ENCODE measurements around the gene ZNF76. TPM values are rescaled to one million over a fixed set of nuclear protein-coding genes. Genes with fewer than 3 reads are reported as not detected.

ZNF76 gene
- polyA plus RNA-seq, 1 donor from 2014 or later: 26.3 TPM

GRCh38 chr6:35291491-35291890 is 32.0 kb downstream of the ZNF76 start:
- Histone ChIP-seq H3F3A (ENCODE audit: insufficient read depth, low read length, poor library complexity, severe bottlenecking) (no peaks in the 10 kb centered on the region), H3K4me2 (ENCODE audit: low read length) (no peak overlapping the region), H3K9me2 (ENCODE audit: insufficient read depth, low read length) (no peaks in the 10 kb centered on the region), H3K36me3 (ENCODE audit: insufficient read depth, low read length) (peaks cover 2% of the 10 kb centered on the region), H3K9me3 (ENCODE audit: low read length) (no peaks in the 10 kb centered on the region), H3K79me2 (replicated peaks; ENCODE audit: insufficient read depth, low read length) (no peaks in the 10 kb centered on the region), H3K4me3 (ENCODE audit: low read length) (no peak overlapping the region), H2AFZ (ENCODE audit: low read depth, low read length) (no peak overlapping the region), H3K27ac (ENCODE audit: low read length) (no peak overlapping the region), H3K27me3 (ENCODE audit: insufficient read depth, low read depth, low read length) (no peaks in the 10 kb centered on the region), H4K20me1 (ENCODE audit: insufficient read depth) (no peaks in the 10 kb centered on the region), H3K9ac (ENCODE audit: low read length) (no peak overlapping the region)
- TF ChIP-seq TAF1 (IDR thresholded peaks at IDR 0.05; ENCODE audit: low read depth) (no peak), MXI1 (conservative IDR thresholded peaks at IDR 0.05; ENCODE audit: poor library complexity, severe bottlenecking) (no peak), EP300 (conservative IDR thresholded peaks at IDR 0.05; ENCODE audit: poor library complexity, severe bottlenecking) (no peak)

GRCh38 chr6:35292494-35292893 is 33.0 kb downstream of the ZNF76 start:
- Histone ChIP-seq H3K4me2 (ENCODE audit: low read length) (no peak overlapping the region), H3K79me2 (replicated peaks; ENCODE audit: insufficient read depth, low read length) (no peaks in the 10 kb centered on the region), H3K9me2 (ENCODE audit: insufficient read depth, low read length) (no peaks in the 10 kb centered on the region), H3F3A (ENCODE audit: insufficient read depth, low read length, poor library complexity, severe bottlenecking) (no peaks in the 10 kb centered on the region), H3K9me3 (ENCODE audit: low read length) (no peaks in the 10 kb centered on the region), H3K27ac (ENCODE audit: low read length) (no peak overlapping the region), H3K27me3 (ENCODE audit: insufficient read depth, low read depth, low read length) (no peaks in the 10 kb centered on the region), H2AFZ (ENCODE audit: low read depth, low read length) (no peak overlapping the region), H3K36me3 (ENCODE audit: insufficient read depth, low read length) (no peaks in the 10 kb centered on the region), H4K20me1 (ENCODE audit: insufficient read depth) (no peaks in the 10 kb centered on the region), H3K9ac (ENCODE audit: low read length) (no peak overlapping the region), H3K4me3 (ENCODE audit: low read length) (no peak overlapping the region)
- TF ChIP-seq RAD21 (conservative IDR thresholded peaks at IDR 0.05): no peak
- TF ChIP-seq MXI1 (conservative IDR thresholded peaks at IDR 0.05; ENCODE audit: poor library complexity, severe bottlenecking): no peak
- TF ChIP-seq EZH2 (IDR thresholded peaks at IDR 0.05; ENCODE audit: borderline replicate concordance, insufficient read depth, low read length, poor library complexity, severe bottlenecking): no peak
- TF ChIP-seq CTCF (IDR thresholded peaks at IDR 0.05; ENCODE audit: poor library complexity, severe bottlenecking): no peak
- TF ChIP-seq REST (IDR thresholded peaks at IDR 0.05; ENCODE audit: borderline replicate concordance): no peak
- TF ChIP-seq TAF1 (IDR thresholded peaks at IDR 0.05; ENCODE audit: low read depth): no peak
- TF ChIP-seq EP300 (conservative IDR thresholded peaks at IDR 0.05; ENCODE audit: poor library complexity, severe bottlenecking): no peak
- TF ChIP-seq SMC3 (conservative IDR thresholded peaks at IDR 0.05; ENCODE audit: poor library complexity): no peak
- TF ChIP-seq POLR2AphosphoS5 (IDR thresholded peaks at IDR 0.05): no peak

GRCh38 chr6:35293681-35294080 is 34.1 kb downstream of the ZNF76 start:
- no peak overlapping the region for H3K4me3 ChIP-seq (ENCODE audit: low read length)
- H3K27ac ChIP-seq (ENCODE audit: low read length): no peak overlapping the region
- no peaks in the 10 kb centered on the region for H3F3A ChIP-seq (ENCODE audit: insufficient read depth, low read length, poor library complexity, severe bottlenecking)
- no peaks in the 10 kb centered on the region for H4K20me1 ChIP-seq (ENCODE audit: insufficient read depth)
- H3K27me3 ChIP-seq (ENCODE audit: insufficient read depth, low read depth, low read length): no peaks in the 10 kb centered on the region
- H3K79me2 ChIP-seq (replicated peaks; ENCODE audit: insufficient read depth, low read length): no peaks in the 10 kb centered on the region
- no peaks in the 10 kb centered on the region for H3K9me3 ChIP-seq (ENCODE audit: low read length)
- no peak for TF ChIP-seq CTCF (IDR thresholded peaks at IDR 0.05; ENCODE audit: poor library complexity, severe bottlenecking)
- no peak for TF ChIP-seq REST (IDR thresholded peaks at IDR 0.05; ENCODE audit: borderline replicate concordance)
- no peak for TF ChIP-seq POLR2AphosphoS5 (IDR thresholded peaks at IDR 0.05)
- TF ChIP-seq TAF1 (IDR thresholded peaks at IDR 0.05; ENCODE audit: low read depth): no peak
- TF ChIP-seq EZH2 (IDR thresholded peaks at IDR 0.05; ENCODE audit: borderline replicate concordance, insufficient read depth, low read length, poor library complexity, severe bottlenecking): no peak
- TF ChIP-seq MXI1 (conservative IDR thresholded peaks at IDR 0.05; ENCODE audit: poor library complexity, severe bottlenecking): no peak
- TF ChIP-seq SMC3 (conservative IDR thresholded peaks at IDR 0.05; ENCODE audit: poor library complexity): no peak
- no peak for TF ChIP-seq RAD21 (conservative IDR thresholded peaks at IDR 0.05)
- TF ChIP-seq EP300 (conservative IDR thresholded peaks at IDR 0.05; ENCODE audit: poor library complexity, severe bottlenecking): no peak
- H3K4me2 ChIP-seq (ENCODE audit: low read length): no peak overlapping the region
- no peak overlapping the region for H3K9ac ChIP-seq (ENCODE audit: low read length)
- H3K36me3 ChIP-seq (ENCODE audit: insufficient read depth, low read length): no peaks in the 10 kb centered on the region
- H2AFZ ChIP-seq (ENCODE audit: low read depth, low read length): no peak overlapping the region
- no peaks in the 10 kb centered on the region for H3K9me2 ChIP-seq (ENCODE audit: insufficient read depth, low read length)
